PC-9 (cell line): ENCODE results near the gene RGPD3.

Experiments used
- CTCF ChIP-seq: fragments of 200-600 bp; sonication (generic); conservative IDR thresholded peaks from 2 replicates; pipeline ENCODE4 v1.6.1; 2017; ENCODE audit warnings: mixed run types, antibody characterized with exemption, mild to moderate bottlenecking, moderate library complexity
- EZH2 ChIP-seq: fragments of 200-600 bp; sonication (generic); IDR thresholded peaks from 2 replicates; pipeline ENCODE4 v1.8.0; 2017; ENCODE audit warnings: antibody characterized with exemption, low read depth

- TF ChIP-seq CTCF = no peak
- no peak for TF ChIP-seq EZH2
Observed at GRCh38 chr2:106343274-106343673, 124.9 kb downstream of the RGPD3 start.
